ENCODE measurements around the gene ADSS2.
"Not testable (repeated sequence)": the region's sequence is repeated elsewhere in the genome, so short reads cannot be mapped to it uniquely, and the experiment has no call there.

ADSS2 gene

GRCh38 chr1:244371242-244372141 lies 80.2 kb downstream of the ADSS2 start:
- no peaks in the 10 kb centered on the region for H3K4me1 ChIP-seq (ENCODE audit: control insufficient read depth, insufficient read depth, low read length)

DNA sequence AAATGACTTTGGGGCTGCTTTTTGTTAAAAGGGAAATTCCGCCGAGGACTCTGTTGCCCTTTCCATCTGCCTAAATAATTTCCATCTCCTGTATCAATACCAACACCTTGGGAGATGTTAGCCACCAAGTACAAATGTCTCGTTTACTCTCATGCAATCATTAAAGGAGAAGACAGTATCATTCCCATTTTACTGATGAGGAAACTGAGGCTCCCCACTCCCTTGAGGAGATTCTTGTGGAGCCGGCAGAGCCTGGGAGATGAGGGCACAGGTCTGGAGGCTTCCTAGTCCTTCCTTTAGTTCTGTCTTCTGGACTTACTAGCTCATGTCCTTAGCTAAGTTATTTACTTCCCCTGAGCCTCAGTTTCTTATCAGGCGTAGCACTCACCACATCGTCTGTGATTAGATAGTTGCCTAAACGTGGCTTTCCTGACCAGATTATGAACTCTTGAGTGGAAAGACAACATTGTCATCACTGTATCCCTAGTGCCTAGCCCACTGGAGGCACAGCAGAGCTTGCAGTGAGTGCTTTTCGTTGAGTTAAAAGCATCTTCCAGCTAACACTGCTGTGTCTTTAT lies 81.6 kb downstream of the ADSS2 start:
- no peaks in the 10 kb centered on the region for H3K27me3 ChIP-seq (ENCODE audit: control insufficient read depth, insufficient read depth, low read length)
- H3K4me2 ChIP-seq (ENCODE audit: low read length), result no peak overlapping the region
- H3K36me3 ChIP-seq (ENCODE audit: insufficient read depth, low read length), result no peaks in the 10 kb centered on the region
- H3K9me3 ChIP-seq (replicated peaks; ENCODE audit: low read length), result no peaks in the 10 kb centered on the region
- no peaks in the 10 kb centered on the region for H3K4me1 ChIP-seq (ENCODE audit: control insufficient read depth, insufficient read depth, low read length)
- no peak overlapping the region for H3K9ac ChIP-seq (ENCODE audit: low read depth, low read length)
- H3K4me3 ChIP-seq (ENCODE audit: low read length), result no peak overlapping the region

More at GRCh38 chr1:244371242-244372141, 80.2 kb downstream of the ADSS2 start:
- no peaks in the 10 kb centered on the region for H3K36me3 ChIP-seq (ENCODE audit: insufficient read depth, low read length)
- H3K9ac ChIP-seq (ENCODE audit: low read depth, low read length), result no peak overlapping the region
- H3K4me2 ChIP-seq (ENCODE audit: low read length), result no peak overlapping the region
- no peak overlapping the region for H3K4me3 ChIP-seq (ENCODE audit: low read length)
- H3K9me3 ChIP-seq (replicated peaks; ENCODE audit: low read length), result no peaks in the 10 kb centered on the region
- H3K27me3 ChIP-seq (ENCODE audit: control insufficient read depth, insufficient read depth, low read length), result no peaks in the 10 kb centered on the region

GRCh38 chr1:244369256-244370057 lies 82.3 kb downstream of the ADSS2 start:
- Histone ChIP-seq H3K4me3 (ENCODE audit: low read length) (no peak overlapping the region), H3K36me3 (ENCODE audit: insufficient read depth, low read length) (no peaks in the 10 kb centered on the region), H3K4me2 (ENCODE audit: low read length) (no peak overlapping the region), H3K9ac (ENCODE audit: low read depth, low read length) (no peak overlapping the region), H3K4me1 (ENCODE audit: control insufficient read depth, insufficient read depth, low read length) (no peaks in the 10 kb centered on the region), H3K27me3 (ENCODE audit: control insufficient read depth, insufficient read depth, low read length) (no peaks in the 10 kb centered on the region), H3K9me3 (replicated peaks; ENCODE audit: low read length) (no peaks in the 10 kb centered on the region)

DNA sequence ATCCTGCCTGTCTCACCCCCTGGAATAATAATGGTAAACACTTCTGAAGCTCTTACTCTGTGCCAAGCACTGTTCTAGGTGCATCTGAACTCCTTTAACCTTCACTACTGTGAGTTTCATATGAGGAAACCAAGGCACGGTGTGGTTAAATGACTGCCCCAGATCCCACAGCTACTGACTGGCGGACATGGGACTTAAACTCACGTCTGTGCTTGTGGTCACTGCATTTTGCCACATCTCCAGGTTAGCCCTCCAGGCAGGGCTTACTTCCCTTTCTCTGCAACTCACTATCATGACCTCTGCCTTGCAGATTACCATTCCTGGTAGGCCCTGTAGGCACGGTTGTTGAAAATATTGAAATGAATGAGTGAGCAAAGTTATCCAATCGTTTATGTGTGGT lies 83.4 kb downstream of the ADSS2 start:
- Histone ChIP-seq H3K9me3 (replicated peaks; ENCODE audit: low read length) (no peaks in the 10 kb centered on the region), H3K4me3 (ENCODE audit: low read length) (no peak overlapping the region), H3K27me3 (ENCODE audit: control insufficient read depth, insufficient read depth, low read length) (no peaks in the 10 kb centered on the region), H3K4me2 (ENCODE audit: low read length) (no peak overlapping the region), H3K36me3 (ENCODE audit: insufficient read depth, low read length) (no peaks in the 10 kb centered on the region), H3K4me1 (ENCODE audit: control insufficient read depth, insufficient read depth, low read length) (no peaks in the 10 kb centered on the region), H3K9ac (ENCODE audit: low read depth, low read length) (no peak overlapping the region)

GRCh38 chr1:244367399-244368114 lies 84.2 kb downstream of the ADSS2 start:
- Histone ChIP-seq H3K4me3 (ENCODE audit: low read length) (no peak overlapping the region), H3K4me1 (ENCODE audit: control insufficient read depth, insufficient read depth, low read length) (no peaks in the 10 kb centered on the region), H3K9me3 (replicated peaks; ENCODE audit: low read length) (no peaks in the 10 kb centered on the region), H3K36me3 (ENCODE audit: insufficient read depth, low read length) (no peaks in the 10 kb centered on the region), H3K27me3 (ENCODE audit: control insufficient read depth, insufficient read depth, low read length) (no peaks in the 10 kb centered on the region), H3K4me2 (ENCODE audit: low read length) (no peak overlapping the region), H3K9ac (ENCODE audit: low read depth, low read length) (no peak overlapping the region)

DNA sequence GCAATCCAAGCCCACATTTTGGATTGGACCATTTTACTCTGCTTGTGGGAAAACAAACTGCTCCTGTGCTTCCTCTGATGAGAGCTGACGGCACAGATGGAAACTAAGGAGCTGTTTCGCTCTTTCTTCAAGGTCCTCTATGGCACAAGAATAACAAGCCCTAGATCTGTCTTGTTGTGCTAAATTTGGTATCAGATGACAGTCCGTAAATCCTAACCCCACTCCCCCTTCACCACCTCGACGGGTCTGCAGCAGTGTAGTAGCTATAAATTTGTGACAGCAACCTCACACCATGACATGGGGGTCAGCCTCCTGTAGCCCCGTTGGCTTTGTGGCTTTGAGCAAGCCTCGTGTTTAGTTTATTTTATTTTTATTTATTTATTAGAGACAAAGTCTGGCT lies 85.9 kb downstream of the ADSS2 start:
- H3K4me1 ChIP-seq (ENCODE audit: control insufficient read depth, insufficient read depth, low read length), result peaks cover 10% of the 10 kb centered on the region
- H3K9me3 ChIP-seq (replicated peaks; ENCODE audit: low read length), result no peaks in the 10 kb centered on the region
- no peak overlapping the region for H3K9ac ChIP-seq (ENCODE audit: low read depth, low read length)
- H3K36me3 ChIP-seq (ENCODE audit: insufficient read depth, low read length), result no peaks in the 10 kb centered on the region
- no peak overlapping the region for H3K4me3 ChIP-seq (ENCODE audit: low read length)
- no peak overlapping the region for H3K4me2 ChIP-seq (ENCODE audit: low read length)
- H3K27me3 ChIP-seq (ENCODE audit: control insufficient read depth, insufficient read depth, low read length), result no peaks in the 10 kb centered on the region

DNA sequence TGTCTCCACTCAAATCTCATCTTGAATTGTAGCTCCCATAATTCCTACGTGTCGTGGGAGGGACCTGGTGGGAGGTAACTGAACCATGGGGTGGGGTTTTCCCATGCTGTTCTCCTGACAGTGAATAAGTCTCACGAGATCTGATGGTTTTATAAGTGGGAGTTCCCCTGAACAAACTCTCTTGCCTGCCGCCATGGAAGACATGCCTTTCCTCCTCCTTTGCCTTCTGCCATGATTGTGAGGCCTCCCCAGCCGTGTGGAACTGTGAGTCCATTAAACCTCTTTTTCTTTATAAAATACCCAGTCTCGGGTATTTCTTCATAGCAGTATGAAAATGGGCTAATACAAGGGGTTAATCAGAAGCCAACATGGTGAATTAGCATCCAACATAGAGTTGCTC lies 86.4 kb downstream of the ADSS2 start:
- H3K4me2 ChIP-seq (ENCODE audit: low read length); H3K4me1 ChIP-seq (ENCODE audit: control insufficient read depth, insufficient read depth, low read length); H3K9me3 ChIP-seq (replicated peaks; ENCODE audit: low read length); H3K27me3 ChIP-seq (ENCODE audit: control insufficient read depth, insufficient read depth, low read length); H3K4me3 ChIP-seq (ENCODE audit: low read length); H3K36me3 ChIP-seq (ENCODE audit: insufficient read depth, low read length); H3K9ac ChIP-seq (ENCODE audit: low read depth, low read length): not testable (repeated sequence)

DNA sequence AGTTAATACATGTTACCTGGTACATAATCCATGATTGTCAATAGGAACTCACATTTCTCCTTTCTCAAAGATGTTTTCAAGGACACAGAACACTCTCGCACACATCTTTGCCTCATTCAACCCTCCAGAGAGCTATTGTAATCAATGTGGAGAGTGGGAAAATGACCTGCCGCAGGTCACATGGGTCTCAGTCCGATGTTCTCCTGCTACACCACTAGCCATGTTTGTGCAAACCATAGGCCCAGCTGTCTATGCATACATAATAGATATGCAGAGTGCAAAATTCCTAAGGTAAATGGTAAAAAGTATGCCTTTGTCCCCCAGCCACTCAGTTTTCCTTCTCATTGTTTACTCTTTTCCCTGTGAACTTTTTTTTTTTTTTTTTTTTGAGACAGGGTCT lies 89.2 kb downstream of the ADSS2 start:
- Histone ChIP-seq H3K4me2 (ENCODE audit: low read length) (no peak overlapping the region), H3K27me3 (ENCODE audit: control insufficient read depth, insufficient read depth, low read length) (no peaks in the 10 kb centered on the region), H3K4me1 (ENCODE audit: control insufficient read depth, insufficient read depth, low read length) (peaks cover 10% of the 10 kb centered on the region), H3K36me3 (ENCODE audit: insufficient read depth, low read length) (no peaks in the 10 kb centered on the region), H3K9ac (ENCODE audit: low read depth, low read length) (peak overlapping the region; percentile 20), H3K4me3 (ENCODE audit: low read length) (no peak overlapping the region), H3K9me3 (replicated peaks; ENCODE audit: low read length) (no peaks in the 10 kb centered on the region)

GRCh38 chr1:244361764-244362473 lies 89.8 kb downstream of the ADSS2 start:
- H3K4me3 ChIP-seq (ENCODE audit: low read length), result no peak overlapping the region
- peak overlapping the region; percentile 38 for H3K4me2 ChIP-seq (ENCODE audit: low read length)
- no peaks in the 10 kb centered on the region for H3K27me3 ChIP-seq (ENCODE audit: control insufficient read depth, insufficient read depth, low read length)
- no peaks in the 10 kb centered on the region for H3K36me3 ChIP-seq (ENCODE audit: insufficient read depth, low read length)
- H3K9me3 ChIP-seq (replicated peaks; ENCODE audit: low read length), result no peaks in the 10 kb centered on the region
- H3K4me1 ChIP-seq (ENCODE audit: control insufficient read depth, insufficient read depth, low read length), result peaks cover 10% of the 10 kb centered on the region
- H3K9ac ChIP-seq (ENCODE audit: low read depth, low read length), result peak overlapping the region; percentile 20
